H4 (cell line): ENCODE data around the gene GK. TPM values are rescaled to one million over a fixed set of nuclear protein-coding genes. Genes with fewer than 3 reads are reported as not detected.
"Not testable (repeated sequence)": the region's sequence is repeated elsewhere in the genome, so short reads cannot be mapped to it uniquely, and the experiment has no call there.

Experiments
- DNase-seq: peaks from one replicate; pipeline ENCODE4 v3.0.0-alpha.2; 2015; ENCODE audit warnings: low spot score
- total RNA-seq: library from RNA; depleted of rRNA; stranded (reverse); fragments of >200 nt; shearing (Covaris generic); gene quantifications from 2 replicates; pipeline ENCODE4 v1.2.3, GENCODE V29; 2014; rRNA removed

GK gene
- total RNA-seq: 5.7 and 7.4 TPM in 2 replicates

- DNase-seq: no peak
Observed at GRCh38 chrX:30653415-30654131, at the start of gene GK. GK (plus strand) TSS chrX:30653423; CDS start chrX:30653538, 115 bp downstream.

- no peak for DNase-seq
Observed at GRCh38 chrX:30607155-30607554, 46.1 kb upstream of the GK start.

DNA sequence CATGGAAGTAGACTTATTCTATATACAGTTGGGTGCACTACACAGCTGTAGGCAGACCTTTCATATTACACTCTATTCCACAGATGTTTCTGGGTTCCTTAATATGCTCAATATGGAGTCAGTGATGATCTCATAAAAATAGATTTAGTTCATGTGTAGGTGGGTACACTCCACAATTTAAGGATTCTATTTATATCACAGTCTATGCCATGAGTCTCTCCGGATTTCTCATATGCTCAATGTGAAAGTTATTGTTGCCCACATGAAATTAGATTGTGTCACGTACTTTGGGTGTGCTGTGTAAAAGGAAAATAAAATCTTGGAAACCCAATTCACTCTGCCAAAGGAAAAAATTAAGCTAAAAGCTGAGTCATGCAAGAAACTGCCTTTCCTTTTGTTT, 43.2 kb upstream of the GK start:
- DNase-seq: no peak

- DNase-seq: no peak
Observed at GRCh38 chrX:30612250-30612655, 41.0 kb upstream of the GK start.

DNA sequence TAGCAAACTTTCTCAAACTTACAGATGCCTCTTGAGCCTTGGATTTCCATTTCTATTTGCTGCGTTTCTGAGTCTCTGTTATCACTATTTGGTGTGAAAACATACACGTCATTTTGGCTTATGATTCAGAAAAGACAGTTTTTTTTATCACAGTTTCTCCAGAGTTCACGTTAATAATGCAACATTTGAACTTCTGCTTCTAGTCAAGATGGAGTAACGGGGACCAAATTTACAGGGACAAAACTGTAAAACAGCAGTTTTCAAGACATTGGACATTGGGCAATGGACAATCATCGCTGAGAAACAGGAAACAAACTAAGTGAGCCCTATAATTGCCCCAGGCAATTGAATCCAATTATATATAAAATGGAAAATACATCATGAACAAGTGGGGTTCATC, 39.5 kb upstream of the GK start:
- no peak for DNase-seq

DNA sequence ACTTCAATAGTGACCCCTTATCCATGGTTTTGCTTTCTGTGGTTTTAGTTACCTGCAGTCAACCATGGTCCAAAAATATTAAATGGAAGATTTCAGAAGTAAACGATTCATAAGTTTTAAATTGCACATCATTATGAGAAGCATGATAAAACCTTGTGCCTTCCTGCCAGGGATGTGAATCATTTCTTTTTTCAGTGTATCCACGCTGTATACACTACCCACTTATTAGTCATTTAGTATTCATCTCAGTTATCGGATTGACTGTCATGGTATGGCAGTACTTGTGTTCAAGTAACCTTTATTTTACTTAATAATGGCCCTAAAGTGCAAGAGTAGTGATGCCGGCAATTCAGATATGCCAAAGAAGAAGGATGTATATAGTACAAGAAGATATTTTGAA, 38.0 kb upstream of the GK start:
- no peak for DNase-seq

DNA sequence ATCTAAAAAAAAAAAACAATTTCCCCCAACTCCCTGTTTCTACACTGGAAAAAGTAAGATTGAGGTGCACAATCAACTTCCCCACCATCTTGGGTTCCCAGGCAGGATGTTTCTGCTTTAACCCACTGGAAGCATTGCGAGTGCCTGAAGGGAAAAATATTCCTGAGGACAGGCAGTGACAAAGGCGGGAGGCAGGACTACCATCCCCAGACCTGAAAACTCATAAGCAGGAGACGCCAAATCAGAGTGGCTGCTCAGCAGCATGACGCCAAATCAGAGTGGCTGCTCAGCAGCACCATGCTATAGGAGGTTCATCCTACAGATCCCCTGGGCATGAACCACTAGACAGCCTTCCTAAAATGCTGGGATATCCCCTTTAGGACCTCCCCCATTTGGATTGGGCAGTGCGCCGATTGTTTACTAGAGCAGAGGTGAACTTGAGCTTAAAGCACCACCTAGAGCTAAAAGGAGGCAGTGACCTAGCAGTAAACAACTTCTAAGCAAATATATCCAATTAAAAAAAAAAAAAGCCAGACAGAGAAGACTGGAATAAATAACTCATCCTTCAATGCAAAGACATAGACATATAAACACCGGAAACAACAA, 35.0 kb upstream of the GK start:
- peak; percentile 22 for DNase-seq

GRCh38 chrX:30620125-30620524, 33.1 kb upstream of the GK start:
- DNase-seq: no peak

DNA sequence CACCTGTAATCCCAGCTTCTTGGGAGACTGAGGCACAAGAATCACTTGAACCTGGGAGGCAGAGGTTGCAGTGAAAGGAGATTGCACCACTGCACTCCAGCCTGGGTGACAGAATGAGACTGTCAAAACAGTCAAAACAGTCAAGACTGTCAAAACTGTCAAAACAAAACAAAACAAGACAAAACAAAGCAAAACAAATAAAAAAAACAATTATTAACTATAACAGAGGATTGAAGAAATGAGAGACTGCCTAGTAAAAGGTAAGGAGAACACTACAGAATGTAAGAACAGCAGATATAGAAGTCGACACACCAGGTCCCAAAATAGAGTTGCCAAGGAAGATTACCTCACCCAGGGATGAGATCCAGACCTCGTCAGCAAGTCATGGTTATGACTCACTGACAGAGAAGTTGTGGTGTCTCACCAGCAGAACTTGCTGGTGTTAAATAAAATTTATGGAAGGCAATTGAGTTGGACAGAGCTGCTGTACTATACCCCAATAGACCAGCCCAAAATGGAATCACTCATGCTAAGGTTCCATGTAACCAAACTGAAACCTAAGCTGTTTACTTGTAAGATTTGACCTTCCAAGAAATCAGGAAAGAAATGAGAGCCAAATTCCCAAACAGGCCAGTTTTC, 32.1 kb upstream of the GK start:
- DNase-seq: peak; percentile 37

DNA sequence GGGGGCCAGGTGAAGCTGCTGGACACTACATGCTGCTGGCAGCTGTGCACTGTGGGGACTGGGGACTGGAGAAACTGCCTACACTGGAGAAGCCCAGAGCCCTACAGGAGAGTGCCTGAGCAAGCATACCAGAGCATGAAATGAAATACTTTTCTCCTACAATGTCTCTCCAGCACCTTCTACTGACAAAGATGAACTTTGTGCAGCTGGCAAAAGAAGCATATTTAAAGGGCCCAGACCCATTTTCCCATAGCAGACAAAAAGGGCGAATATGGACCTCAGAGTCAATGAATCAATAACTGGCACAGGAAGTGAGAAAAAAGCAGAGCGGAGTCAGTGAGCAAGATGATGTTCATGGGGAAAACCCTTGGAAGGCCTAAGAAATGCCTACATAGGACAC, 30.9 kb upstream of the GK start:
- no peak for DNase-seq

DNA sequence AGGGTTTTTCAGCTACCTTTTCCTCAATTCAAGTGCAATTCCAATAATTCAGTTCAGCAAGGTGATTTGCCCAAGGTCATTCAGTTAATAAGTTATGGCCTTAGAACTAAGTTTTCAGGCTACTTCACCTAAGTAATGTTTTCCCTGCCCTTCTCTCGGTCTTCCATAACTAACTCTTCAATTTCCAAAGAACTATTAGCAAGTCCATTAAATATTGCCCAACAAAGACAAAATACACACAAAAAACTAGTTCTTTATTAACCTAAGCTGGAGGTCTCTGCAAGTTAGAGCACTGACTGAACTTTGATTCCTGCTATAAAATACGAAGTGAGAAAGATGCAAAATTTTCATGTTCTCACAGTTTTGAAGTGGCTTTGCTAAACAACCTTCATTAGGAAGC, 26.8 kb upstream of the GK start:
- no peak for DNase-seq

GRCh38 chrX:30627818-30628652, 25.2 kb upstream of the GK start:
- no peak for DNase-seq

GRCh38 chrX:30634070-30634469, 19.2 kb upstream of the GK start:
- not testable (repeated sequence) for DNase-seq

DNA sequence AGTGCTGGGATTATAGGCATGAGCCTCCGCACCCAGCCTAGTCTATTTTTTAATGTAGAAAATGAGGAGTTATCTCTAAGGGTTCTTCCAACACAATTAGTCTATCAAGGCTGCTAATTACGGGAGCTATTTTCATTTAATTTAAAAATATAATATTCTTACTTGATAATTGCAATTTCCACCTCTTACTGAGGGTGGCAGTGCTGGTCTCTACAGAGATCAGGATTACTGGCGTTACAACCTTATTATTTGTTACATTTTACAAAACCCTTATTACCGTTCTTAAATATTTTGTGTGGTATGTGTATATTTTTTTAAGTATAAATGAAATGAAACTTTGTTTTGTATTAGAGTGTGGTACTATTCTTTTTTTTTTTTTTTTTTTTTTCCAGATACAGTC, 17.6 kb upstream of the GK start:
- DNase-seq: no peak

GRCh38 chrX:30637874-30638815, 15.1 kb upstream of the GK start:
- DNase-seq: no peak

- not testable (repeated sequence) for DNase-seq
Observed at GRCh38 chrX:30639702-30640101, 13.5 kb upstream of the GK start.

DNA sequence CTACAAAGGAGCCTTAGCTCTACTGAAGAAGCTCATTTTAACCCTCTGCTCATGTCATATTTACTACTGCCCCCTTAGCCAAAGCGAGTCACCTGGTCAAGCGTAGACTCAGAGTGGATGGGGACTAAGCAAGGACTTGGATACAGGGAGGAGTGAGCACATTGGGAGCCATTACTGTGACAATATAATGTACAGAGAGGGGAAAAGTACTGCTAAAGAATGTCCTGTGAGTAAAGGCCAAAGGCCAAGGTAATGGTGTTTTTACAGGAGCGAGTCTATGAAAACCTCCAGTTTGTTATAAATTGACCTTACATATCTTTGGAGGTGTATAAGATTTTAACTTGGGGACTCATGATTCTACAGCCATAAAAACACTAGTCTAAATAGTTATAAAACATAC, 10.6 kb upstream of the GK start:
- no peak for DNase-seq

- DNase-seq: peak; percentile 22
Observed at GRCh38 chrX:30643313-30643821, 9.9 kb upstream of the GK start.

GRCh38 chrX:30649859-30650258, 3.4 kb upstream of the GK start:
- no peak for DNase-seq

DNA sequence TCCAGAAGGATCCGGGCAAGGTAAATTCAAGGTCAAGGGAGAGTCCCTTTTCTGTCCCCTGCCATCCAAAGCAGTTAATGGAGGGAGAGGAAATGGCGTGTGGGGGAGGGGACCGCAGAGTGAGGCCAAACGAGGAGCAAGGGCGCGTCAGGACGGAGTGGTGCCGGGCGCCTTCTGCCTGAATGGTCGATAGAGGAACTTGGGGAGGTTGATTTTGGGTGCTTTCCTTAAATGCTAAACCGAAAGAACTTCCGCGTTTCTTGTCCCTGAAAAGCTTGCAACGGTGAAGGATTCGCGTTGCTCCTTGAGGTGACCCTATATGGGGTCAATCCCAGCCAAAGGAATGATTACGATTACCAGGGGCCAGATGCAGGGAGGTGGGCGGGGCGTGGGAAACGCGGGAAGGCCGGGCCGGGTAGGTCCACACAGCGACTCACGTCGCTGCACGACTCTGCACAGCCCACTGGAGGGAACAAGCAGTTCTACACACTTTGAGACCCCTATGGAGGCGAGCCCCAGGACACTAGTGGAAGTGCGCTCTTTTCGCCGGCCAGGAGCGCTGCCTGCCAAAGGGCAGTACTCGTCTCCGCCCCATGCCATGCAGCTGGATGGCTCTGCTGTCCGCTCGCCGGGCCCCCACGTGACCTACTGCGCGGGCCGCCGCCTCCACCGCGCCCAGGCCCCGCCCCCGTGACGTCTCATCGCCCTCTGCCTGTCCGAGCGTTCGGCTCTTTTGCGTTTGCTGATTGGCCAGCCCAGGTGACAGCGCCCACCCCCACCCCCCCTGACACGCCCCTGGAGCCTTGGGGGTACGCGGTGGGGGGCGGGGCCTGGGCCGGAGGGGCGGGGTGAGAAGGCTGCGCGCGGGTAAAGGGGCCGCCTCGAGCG, 452 bp upstream of the GK start:
- peak; percentile 91 for DNase-seq
